ENCODE data around the gene MYO15A. TPM values are rescaled to one million over a fixed set of nuclear protein-coding genes. Genes with fewer than 3 reads are reported as not detected.

Gene MYO15A
- total and polyA plus RNA-seq, 2 of the 4 experiments (the other 2 are of a cell fraction): 0.18 to 1.1 TPM

DNA sequence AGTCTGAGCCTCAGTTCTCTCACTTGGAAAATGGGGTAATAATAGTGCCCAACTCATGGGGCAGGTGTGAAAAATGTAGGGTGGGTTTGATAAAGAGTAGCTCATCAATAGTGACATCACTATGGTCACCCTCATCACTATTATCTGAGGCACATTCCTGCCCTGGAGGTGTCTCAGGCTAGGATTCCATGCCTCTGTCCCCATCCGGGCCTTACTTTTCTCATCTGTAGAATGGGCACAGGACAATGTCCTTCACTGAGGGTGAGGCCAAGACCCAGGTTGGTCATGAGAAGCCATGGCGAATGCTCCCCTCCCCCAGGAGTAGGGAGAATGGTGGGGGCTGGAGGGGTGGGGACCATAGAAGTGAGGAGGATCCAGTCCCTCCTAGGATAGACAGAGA lies 30.5 kb downstream of the MYO15A start:
- no peak overlapping the region for H4K91ac ChIP-seq (ENCODE audit: insufficient read depth, low read depth, low read length)
- no peaks in the 10 kb centered on the region for H3K79me1 ChIP-seq (ENCODE audit: low read depth in 1 of 2, low read length in 2 of 2)
- peaks cover 2% of the 10 kb centered on the region; the same call in 1 of the 2 replicates for H4K20me1 ChIP-seq (ENCODE audit: insufficient read depth, low read length)
- no peak overlapping the region for H2AFZ ChIP-seq (replicated peaks; ENCODE audit: low read length, poor library complexity)
- in situ Hi-C loops (cut with MboI; ENCODE audit: low sequenced_read_pairs): no loop called here
- TF ChIP-seq MAZ (IDR thresholded peaks at IDR 0.05; ENCODE audit: borderline replicate concordance, low read depth, low read length) (no peak), CHD1 (IDR thresholded peaks at IDR 0.05; ENCODE audit: low read depth, low read length) (no peak)
- CTCF ChIA-PET: no interaction called here
- no peak overlapping the region for H3K4ac ChIP-seq (ENCODE audit: low read depth, low read length)
- no TSS peak for BruUV-seq (replicated peaks)
- no peak overlapping the region for H3K27ac ChIP-seq (ENCODE audit: insufficient read depth, low read length)
- intact Hi-C loops (cut with micrococcal nuclease): no loop called here
- no peak overlapping the region for H3K14ac ChIP-seq (replicated peaks; ENCODE audit: low read depth, low read length)
- dilution Hi-C loops (cut with HindIII; ENCODE audit: low sequenced_read_pairs, unreplicated experiment): no loop called here
- H3K56ac ChIP-seq (ENCODE audit: extremely low read depth, insufficient read depth, low read length): no peak overlapping the region
- no peaks in the 10 kb centered on the region for H3K4me1 ChIP-seq (ENCODE audit: control insufficient read depth, insufficient read depth, low read length)
- POLR2A ChIA-PET (ENCODE audit: unreplicated experiment): no interaction called here
- no peak overlapping the region for H3K9ac ChIP-seq (ENCODE audit: low read depth, low read length)
- H4K5ac ChIP-seq (ENCODE audit: low read depth, low read length): no peak overlapping the region
- H2AK9ac ChIP-seq (replicated peaks; ENCODE audit: low read depth, low read length, poor library complexity): no peak overlapping the region
- H2AK5ac ChIP-seq (ENCODE audit: low read depth, low read length): no peak overlapping the region
- H3K9me3 ChIP-seq (ENCODE audit: control insufficient read depth, insufficient read depth, low read length): no peaks in the 10 kb centered on the region
- no peak overlapping the region for H3K4me2 ChIP-seq (ENCODE audit: low read depth, low read length)
- no peak overlapping the region for H3K23ac ChIP-seq (ENCODE audit: low read depth, low read length)
- no peaks in the 10 kb centered on the region for H3K36me3 ChIP-seq (ENCODE audit: control insufficient read depth, insufficient read depth, low read length)
- H3K4me3 ChIP-seq (ENCODE audit: insufficient read depth, low read depth, low read length): no peak overlapping the region
- H4K8ac ChIP-seq (ENCODE audit: low read depth in 2 of 2, low read length in 2 of 2): no peak overlapping the region
- no peaks in the 10 kb centered on the region for H3K9me1 ChIP-seq (ENCODE audit: insufficient read depth, low read length)
- no peak overlapping the region for H2BK15ac ChIP-seq (ENCODE audit: low read depth, low read length)
- peaks cover 3% of the 10 kb centered on the region; the same call in 1 of the 2 replicates for H3K27me3 ChIP-seq (ENCODE audit: control insufficient read depth, insufficient read depth, low read length)
- DNase-seq (no peak), ATAC-seq (ENCODE audit: low read depth) (no peak)
- H2BK120ac ChIP-seq (ENCODE audit: low read depth, low read length): no peak overlapping the region
- no CpG with 5 or more reads among the region's 2 CpGs for WGBS, 2 experiments (ENCODE audit: extremely low coverage in 2 of 2, insufficient read length in 1 of 2)
- H2BK20ac ChIP-seq (ENCODE audit: low read depth, low read length): no peak overlapping the region
- H2BK5ac ChIP-seq (ENCODE audit: low read depth, low read length, poor library complexity, severe bottlenecking): no peak overlapping the region
- no peak overlapping the region for H3K18ac ChIP-seq (ENCODE audit: low read depth, low read length)
